ENCODE results near the gene IL1R2. TPM values are rescaled to one million over a fixed set of nuclear protein-coding genes. Genes with fewer than 3 reads are reported as not detected.

The IL1R2 gene
- total RNA-seq, 4 donors from 2014 or later: 2.1 to 13.1 (median 5.8) TPM

DNA sequence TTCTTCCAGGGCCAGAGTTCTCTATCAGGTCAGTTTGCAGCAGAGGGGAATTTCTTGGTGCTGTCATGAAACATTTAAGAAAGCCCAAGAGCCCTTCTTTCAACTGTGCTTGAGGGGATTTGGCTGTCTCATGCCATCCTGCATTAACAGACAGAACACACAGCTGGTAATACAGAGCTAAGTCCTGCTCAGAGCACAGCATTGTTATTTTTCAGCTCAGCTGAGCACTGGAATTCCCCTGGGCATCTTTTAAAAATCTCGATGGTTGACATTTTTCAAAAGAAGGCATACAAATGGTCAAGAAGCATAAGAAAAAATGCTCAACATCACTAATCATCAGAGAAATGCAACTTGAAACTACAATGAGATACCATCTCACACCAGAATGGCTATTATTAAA lies 14.9 kb upstream of the IL1R2 start:
- no peaks in the 10 kb centered on the region for H3K36me3 ChIP-seq
- in situ Hi-C loops (cut with MboI; ENCODE audit: low sequenced_read_pairs in 4 of 4) (loop anchor here in 2 of 4 donors (25.0 kb wide), 2 partner anchors 460 to 485 kb away; partner anchors contain the start of gene SLC9A4 (in 1 of the 2)), intact Hi-C loops (cut with DNase I; ENCODE audit: low total_unique reads) (no loop called here)
- TF ChIP-seq POLR2A (IDR thresholded peaks at IDR 0.05): no peak
- TF ChIP-seq, protein P1, sequence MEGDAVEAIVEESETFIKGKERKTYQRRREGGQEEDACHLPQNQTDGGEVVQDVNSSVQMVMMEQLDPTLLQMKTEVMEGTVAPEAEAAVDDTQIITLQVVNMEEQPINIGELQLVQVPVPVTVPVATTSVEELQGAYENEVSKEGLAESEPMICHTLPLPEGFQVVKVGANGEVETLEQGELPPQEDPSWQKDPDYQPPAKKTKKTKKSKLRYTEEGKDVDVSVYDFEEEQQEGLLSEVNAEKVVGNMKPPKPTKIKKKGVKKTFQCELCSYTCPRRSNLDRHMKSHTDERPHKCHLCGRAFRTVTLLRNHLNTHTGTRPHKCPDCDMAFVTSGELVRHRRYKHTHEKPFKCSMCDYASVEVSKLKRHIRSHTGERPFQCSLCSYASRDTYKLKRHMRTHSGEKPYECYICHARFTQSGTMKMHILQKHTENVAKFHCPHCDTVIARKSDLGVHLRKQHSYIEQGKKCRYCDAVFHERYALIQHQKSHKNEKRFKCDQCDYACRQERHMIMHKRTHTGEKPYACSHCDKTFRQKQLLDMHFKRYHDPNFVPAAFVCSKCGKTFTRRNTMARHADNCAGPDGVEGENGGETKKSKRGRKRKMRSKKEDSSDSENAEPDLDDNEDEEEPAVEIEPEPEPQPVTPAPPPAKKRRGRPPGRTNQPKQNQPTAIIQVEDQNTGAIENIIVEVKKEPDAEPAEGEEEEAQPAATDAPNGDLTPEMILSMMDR (IDR thresholded peaks at IDR 0.05 in 4 of 5, conservative IDR thresholded peaks at IDR 0.05 in 1 of 5): no peak
- DNase-seq: no peak
- H3K27ac ChIP-seq: no peak overlapping the region
- H3K9me3 ChIP-seq: no peaks in the 10 kb centered on the region
- no peak overlapping the region for H3K4me3 ChIP-seq
- no peaks in the 10 kb centered on the region for H3K4me1 ChIP-seq
- no peak for ATAC-seq
- H3K27me3 ChIP-seq: no peaks in the 10 kb centered on the region

DNA sequence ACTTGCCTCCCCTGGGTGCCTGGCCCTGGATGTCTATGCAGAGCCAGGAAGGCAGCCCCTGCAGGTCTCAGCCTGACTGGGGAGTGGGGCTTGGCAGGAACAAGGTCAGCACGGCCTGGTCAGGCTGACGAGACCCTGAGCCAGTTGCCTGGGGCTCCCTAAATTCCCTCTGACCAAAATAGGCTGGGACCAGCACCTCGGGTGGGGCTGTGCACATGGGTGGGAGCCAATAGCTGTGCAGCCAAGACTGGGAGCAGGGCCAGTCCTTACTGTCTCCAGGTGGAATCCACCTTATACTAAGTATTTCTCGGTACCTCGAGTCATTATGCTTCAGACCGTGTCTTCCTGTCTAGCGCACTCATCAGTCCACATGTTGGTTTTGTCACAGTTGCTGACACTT lies 11.4 kb upstream of the IL1R2 start:
- no peak overlapping the region for H3K4me3 ChIP-seq
- no peaks in the 10 kb centered on the region for H3K27me3 ChIP-seq
- TF ChIP-seq, protein P1 (IDR thresholded peaks at IDR 0.05 in 4 of 5, conservative IDR thresholded peaks at IDR 0.05 in 1 of 5): no peak
- TF ChIP-seq POLR2A (IDR thresholded peaks at IDR 0.05): no peak
- H3K27ac ChIP-seq: no peak overlapping the region
- H3K4me1 ChIP-seq: no peaks in the 10 kb centered on the region
- DNase-seq (no peak), ATAC-seq (no peak)
- no peaks in the 10 kb centered on the region for H3K36me3 ChIP-seq
- no peaks in the 10 kb centered on the region for H3K9me3 ChIP-seq
- intact Hi-C loops (cut with DNase I; ENCODE audit: low total_unique reads): no loop called here
- in situ Hi-C loops (cut with MboI; ENCODE audit: low sequenced_read_pairs in 4 of 4): loop anchor here in 2 of 4 donors (25.0 kb wide), 2 partner anchors 457 to 482 kb away; partner anchors contain the start of gene SLC9A4 (in 1 of the 2)

DNA sequence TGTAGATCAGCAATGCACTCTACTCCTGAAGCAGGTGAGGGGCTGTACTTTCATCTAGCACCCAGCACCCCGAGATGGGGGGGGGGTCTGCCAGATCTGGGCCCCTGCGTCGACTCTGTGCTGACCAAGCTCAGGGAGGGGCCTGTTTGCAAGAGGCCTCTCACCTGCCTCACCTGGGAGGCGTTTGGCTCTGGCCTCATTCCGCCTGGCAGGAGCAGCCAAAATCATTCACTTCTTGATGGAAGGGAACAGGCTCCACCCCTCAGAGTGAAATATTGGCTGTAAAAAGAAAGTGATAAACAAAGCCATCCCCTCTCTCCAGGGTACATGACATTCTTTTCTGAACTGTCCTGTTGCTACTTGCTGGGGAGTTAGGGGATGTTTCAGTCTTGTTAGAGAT lies 10.7 kb upstream of the IL1R2 start:
- no peaks in the 10 kb centered on the region for H3K9me3 ChIP-seq
- intact Hi-C loops (cut with DNase I; ENCODE audit: low total_unique reads) (no loop called here), in situ Hi-C loops (cut with MboI; ENCODE audit: low sequenced_read_pairs in 4 of 4) (loop anchor here in 2 of 4 donors (25.0 kb wide), 2 partner anchors 456 to 481 kb away; partner anchors contain the start of gene SLC9A4 (in 1 of the 2))
- DNase-seq: no peak
- H3K27ac ChIP-seq: no peak overlapping the region
- H3K4me1 ChIP-seq: no peaks in the 10 kb centered on the region
- no peak for TF ChIP-seq POLR2A (IDR thresholded peaks at IDR 0.05)
- TF ChIP-seq, protein P1 (IDR thresholded peaks at IDR 0.05 in 4 of 5, conservative IDR thresholded peaks at IDR 0.05 in 1 of 5): no peak
- ATAC-seq: no peak
- no peaks in the 10 kb centered on the region for H3K27me3 ChIP-seq
- H3K4me3 ChIP-seq: no peak overlapping the region
- H3K36me3 ChIP-seq: no peaks in the 10 kb centered on the region

DNA sequence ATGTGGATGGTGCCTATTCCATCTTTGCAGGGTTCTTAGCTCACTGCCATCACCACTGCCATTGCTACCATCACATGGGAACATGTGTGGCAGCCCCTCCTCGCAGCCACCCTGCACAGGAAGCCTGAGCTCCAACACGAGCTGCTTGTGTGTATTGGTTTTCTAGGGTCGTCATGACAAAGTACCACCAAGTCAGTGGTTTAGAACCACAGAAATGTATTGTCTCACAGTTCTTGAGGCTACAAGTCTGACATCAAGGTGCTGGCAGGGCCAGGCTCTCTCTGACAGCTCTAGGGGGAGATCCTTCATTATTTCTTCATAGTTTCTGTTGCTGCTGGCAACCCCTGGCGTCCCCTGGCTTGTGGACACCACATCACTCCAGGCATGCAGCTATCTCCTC lies 10.3 kb upstream of the IL1R2 start:
- Histone ChIP-seq H3K27ac (no peak overlapping the region), H3K9me3 (no peaks in the 10 kb centered on the region), H3K27me3 (no peaks in the 10 kb centered on the region), H3K4me1 (no peaks in the 10 kb centered on the region), H3K4me3 (no peak overlapping the region), H3K36me3 (no peaks in the 10 kb centered on the region)
- intact Hi-C loops (cut with DNase I; ENCODE audit: low total_unique reads) (no loop called here), in situ Hi-C loops (cut with MboI; ENCODE audit: low sequenced_read_pairs in 4 of 4) (loop anchor here in 2 of 4 donors (25.0 kb wide), 2 partner anchors 456 to 481 kb away; partner anchors contain the start of gene SLC9A4 (in 1 of the 2))
- ATAC-seq (no peak), DNase-seq (no peak)
- no peak for TF ChIP-seq POLR2A (IDR thresholded peaks at IDR 0.05)
- TF ChIP-seq, protein P1 (IDR thresholded peaks at IDR 0.05 in 4 of 5, conservative IDR thresholded peaks at IDR 0.05 in 1 of 5): no peak

Data from gastrocnemius medialis (tissue), 4 donors.